T-helper 22 cell (primary cell): Measurements from ENCODE around the gene INSYN1.
"Not testable (repeated sequence)": the region's sequence is repeated elsewhere in the genome, so short reads cannot be mapped to it uniquely, and the experiment has no call there.

Experiments
- DNase-seq: peaks from one replicate; pipeline ENCODE4 v3.0.0-alpha.2; 2020; ENCODE audit warnings: low read depth

The INSYN1 gene

GRCh38 chr15:73714695-73715301 lies 38.4 kb downstream of the INSYN1 start:
- no peak for DNase-seq

DNA sequence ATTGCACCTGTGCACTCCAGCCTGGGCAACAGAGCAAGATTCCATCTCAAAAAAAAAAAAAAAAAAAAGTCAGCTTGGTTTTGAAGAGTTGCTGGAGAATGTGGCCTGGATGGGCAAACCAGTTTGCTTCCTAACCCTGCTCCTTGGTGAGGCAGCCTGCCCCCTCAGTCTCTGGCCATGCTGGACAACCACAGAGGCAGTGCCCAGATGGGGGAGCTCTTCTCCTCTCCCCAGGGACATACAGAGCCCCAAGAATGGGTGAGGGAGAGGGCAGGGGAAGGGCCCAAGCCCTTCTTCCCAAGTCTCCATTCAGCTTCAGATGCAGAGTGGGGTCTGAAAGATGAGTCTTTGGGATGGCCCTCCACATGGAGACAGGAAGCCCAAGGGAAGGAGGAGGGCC lies 41.0 kb downstream of the INSYN1 start:
- no peak for DNase-seq

- DNase-seq, result no peak
Measured at GRCh38 chr15:73711526-73711925, 41.6 kb downstream of the INSYN1 start.

GRCh38 chr15:73710321-73710720 lies 42.8 kb downstream of the INSYN1 start:
- DNase-seq, result no peak

- DNase-seq, result no peak
Measured at GRCh38 chr15:73709686-73710085, 43.5 kb downstream of the INSYN1 start.

GRCh38 chr15:73709241-73709640 lies 43.9 kb downstream of the INSYN1 start:
- DNase-seq, result no peak

DNA sequence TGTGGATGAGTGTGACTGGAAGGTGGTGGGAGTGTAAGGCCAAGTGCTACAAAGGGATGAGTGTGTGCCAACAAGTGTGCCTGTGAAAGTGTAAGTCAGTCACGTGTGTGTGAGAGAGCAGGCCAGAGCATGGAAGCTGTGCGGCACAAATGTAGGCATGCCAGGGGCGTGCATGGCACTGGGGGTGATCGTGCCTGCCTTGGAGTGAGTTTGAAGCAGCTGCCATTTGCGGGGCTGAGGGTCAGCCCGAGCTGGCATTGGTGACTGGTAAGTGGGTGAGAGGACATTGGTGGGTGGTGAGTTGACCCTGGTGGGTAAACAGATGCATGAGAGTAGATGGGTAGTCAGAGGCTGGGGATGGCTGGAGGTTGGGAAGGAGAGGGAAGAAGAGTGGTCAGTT lies 44.5 kb downstream of the INSYN1 start:
- no peak for DNase-seq

- DNase-seq, result peak; percentile 12
Measured at GRCh38 chr15:73704869-73705645, 48.1 kb downstream of the INSYN1 start.

GRCh38 chr15:73704142-73704868 lies 48.8 kb downstream of the INSYN1 start:
- DNase-seq, result not testable (repeated sequence)

DNA sequence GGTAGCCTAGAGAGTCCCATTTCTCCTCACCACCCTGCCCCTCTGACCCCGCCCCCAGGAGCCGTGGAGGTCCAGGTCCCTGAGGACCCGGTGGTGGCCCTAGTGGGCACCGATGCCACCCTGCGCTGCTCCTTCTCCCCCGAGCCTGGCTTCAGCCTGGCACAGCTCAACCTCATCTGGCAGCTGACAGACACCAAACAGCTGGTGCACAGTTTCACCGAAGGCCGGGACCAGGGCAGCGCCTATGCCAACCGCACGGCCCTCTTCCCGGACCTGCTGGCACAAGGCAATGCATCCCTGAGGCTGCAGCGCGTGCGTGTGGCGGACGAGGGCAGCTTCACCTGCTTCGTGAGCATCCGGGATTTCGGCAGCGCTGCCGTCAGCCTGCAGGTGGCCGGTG lies 49.5 kb downstream of the INSYN1 start:
- DNase-seq, result not testable (repeated sequence)

DNA sequence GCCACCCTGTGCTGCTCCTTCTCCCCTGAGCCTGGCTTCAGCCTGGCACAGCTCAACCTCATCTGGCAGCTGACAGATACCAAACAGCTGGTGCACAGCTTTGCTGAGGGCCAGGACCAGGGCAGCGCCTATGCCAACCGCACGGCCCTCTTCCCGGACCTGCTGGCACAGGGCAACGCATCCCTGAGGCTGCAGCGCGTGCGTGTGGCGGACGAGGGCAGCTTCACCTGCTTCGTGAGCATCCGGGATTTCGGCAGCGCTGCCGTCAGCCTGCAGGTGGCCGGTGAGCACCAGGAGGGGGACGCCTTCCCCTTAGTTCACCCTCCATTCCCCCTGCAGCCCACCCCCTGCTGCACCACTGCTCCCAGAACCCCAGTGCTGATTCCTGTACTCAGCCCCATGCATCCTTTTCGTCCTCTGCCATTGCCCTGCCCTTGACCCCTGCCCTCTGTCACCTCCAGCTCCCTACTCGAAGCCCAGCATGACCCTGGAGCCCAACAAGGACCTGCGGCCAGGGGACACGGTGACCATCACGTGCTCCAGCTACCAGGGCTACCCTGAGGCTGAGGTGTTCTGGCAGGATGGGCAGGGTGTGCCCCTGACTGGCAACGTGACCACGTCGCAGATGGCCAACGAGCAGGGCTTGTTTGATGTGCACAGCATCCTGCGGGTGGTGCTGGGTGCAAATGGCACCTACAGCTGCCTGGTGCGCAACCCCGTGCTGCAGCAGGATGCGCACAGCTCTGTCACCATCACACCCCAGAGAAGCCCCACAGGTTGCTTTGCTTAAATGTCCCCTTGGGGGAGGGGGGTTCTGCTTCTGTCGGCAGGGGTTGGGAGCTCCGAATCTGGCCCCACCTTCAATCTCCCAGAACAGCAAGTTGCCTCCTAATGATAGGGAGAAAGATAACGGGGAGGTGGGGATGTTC lies 50.6 kb downstream of the INSYN1 start:
- DNase-seq, result not testable (repeated sequence)

DNA sequence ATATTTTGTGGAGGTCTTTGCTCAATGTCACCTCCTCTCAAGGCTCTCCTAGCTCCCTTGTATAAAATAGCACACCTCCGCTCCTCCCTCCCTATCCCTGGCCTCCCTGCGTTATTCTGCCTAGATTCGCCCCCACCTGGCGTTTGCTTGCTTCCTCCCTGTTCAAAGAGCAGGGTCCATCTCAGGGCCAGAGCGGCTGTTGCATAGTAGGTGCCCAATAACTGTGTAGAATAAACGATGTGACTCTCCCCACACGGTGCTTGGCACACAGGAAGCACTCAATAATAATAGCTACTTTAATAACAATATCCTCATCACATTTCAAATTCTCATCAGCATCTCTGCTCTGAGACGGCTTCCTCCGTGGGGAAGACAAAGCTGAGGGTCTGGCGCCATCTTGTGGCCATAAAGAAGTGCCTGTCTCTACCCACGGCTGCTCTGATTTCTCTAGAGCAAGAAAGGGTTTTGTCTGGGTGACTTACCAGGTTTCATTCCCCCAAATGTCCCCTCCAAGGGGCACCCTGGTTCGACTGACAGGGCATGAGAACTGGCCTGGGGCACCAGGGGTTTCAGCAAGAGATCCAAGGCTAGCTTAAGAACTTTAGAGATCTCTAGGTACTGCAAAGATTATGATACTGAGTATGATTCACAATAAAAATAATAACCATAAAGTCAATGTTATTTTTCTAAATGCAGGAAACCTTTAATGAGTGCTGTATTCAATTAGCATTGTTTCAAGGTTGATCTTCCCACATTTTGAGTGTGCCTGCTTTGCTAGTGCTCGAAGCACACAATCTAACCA lies 52.9 kb downstream of the INSYN1 start:
- DNase-seq, result peak; percentile 39

- no peak for DNase-seq
Measured at GRCh38 chr15:73699249-73700040, 53.7 kb downstream of the INSYN1 start.

GRCh38 chr15:73697033-73697467 lies 56.1 kb downstream of the INSYN1 start:
- DNase-seq, result peak; percentile 72

GRCh38 chr15:73696641-73697001 lies 56.5 kb downstream of the INSYN1 start:
- no peak for DNase-seq

DNA sequence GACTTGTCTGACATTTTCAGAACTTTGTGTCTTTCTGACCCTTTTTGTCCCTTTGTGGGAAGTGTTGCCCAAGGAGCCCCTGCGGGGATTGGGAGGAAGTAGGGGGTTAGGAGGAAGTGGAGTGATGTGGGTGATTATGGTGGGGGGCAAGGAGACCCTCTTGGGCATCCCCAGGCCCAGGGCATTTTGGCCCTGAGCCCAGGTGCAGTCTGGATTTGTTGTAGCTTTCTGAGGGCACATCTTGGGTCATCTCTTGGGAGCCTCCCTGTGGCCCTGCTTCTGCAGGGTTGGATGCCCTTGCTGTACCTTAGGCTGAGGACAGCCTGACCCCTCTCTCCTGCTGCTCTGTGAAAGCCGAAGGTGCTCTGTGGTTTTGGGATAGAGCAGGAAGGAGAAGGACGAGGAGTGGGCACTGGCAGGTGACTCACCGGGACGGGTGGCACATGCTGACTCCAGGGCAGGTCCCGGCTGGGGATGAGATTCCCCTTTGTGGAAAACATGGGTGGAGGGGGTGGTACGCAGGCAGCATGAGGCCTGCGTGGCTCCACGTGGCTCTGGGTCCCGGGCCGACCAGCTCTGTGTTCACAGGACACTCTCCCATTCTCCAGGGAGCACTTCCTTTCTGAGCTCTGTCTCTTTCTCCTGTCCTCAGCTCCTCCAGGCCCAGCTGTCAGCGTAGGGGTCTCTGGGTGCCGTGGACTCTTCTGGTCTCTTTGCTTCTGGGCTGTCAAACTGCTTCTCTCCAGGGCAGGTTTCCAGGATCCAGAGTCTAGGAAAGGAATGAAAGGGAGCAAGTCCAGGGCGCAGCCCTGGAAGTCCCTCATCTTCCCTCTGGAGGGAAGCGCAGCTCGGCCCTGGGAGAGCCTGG lies 57.1 kb downstream of the INSYN1 start:
- no peak for DNase-seq

DNA sequence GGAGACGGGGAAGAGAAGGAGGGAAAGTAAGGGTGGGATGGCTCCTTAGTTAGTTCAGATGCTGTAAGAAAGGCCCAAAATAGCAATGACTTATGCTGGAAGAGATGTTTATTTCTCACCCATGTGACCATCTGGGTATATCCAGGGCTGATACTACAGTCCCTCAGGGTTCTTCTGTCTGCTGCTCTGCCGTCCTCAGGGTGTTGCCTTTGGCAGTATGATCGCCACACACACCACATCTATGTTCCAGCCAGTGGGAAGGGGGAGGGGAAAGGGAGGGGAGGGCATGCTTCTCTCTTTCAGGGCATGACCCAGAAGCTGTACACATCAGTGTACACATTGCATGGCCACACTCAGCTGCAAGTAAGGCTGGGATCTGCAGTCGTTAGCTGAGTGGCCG lies 58.7 kb downstream of the INSYN1 start:
- DNase-seq, result no peak

DNA sequence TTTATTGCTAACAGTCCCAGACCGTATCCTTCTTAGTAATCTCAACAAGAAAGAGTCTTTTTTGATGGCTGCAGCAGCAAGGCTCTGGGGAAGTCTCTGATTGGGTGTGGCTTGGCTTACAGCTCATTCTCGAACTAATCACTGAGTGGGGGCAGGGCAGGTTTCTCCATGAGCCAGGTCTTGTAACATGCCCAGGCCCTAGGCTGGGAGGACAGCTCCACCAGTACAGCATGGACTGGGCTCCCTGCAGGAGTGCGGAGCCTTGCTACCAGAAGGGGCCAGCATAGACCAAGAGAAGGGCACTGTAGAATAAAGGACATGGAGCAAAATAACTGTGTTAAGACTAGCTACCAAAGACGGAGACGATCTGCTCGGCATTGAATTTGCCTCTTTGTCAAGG lies 61.8 kb downstream of the INSYN1 start:
- no peak for DNase-seq

- no peak for DNase-seq
Measured at GRCh38 chr15:73688455-73688854, 64.7 kb downstream of the INSYN1 start.
